Vagina (tissue), 2 donors: ENCODE measurements around the gene NAPSA.

Source experiments
- CTCF ChIP-seq, 3 experiments: fragments of 450-650 bp in 2 of 3; fragments of 200-600 bp in 1 of 3; sonication (generic) in 1 of 3; IDR thresholded peaks; one replicate each; pipeline ENCODE4 v1.5.1; 2017 to 2019; ENCODE audit warnings: antibody characterized with exemption in 3 of 3, mild to moderate bottlenecking in 2 of 3, moderate library complexity in 2 of 3
- POLR2A ChIP-seq, 2 donors: fragments of 450-650 bp; IDR thresholded peaks; one replicate each; pipeline ENCODE4 v1.6.1; 2017; ENCODE audit warnings: antibody characterized with exemption in 2 of 2, mild to moderate bottlenecking in 2 of 2, moderate library complexity in 2 of 2

GRCh38 chr19:50406156-50406820, 40.8 kb upstream of the NAPSA start:
- TF ChIP-seq CTCF (IDR thresholded peaks at IDR 0.05), result no peak
- TF ChIP-seq POLR2A (IDR thresholded peaks at IDR 0.05), result no peak
